ENCODE results near the gene DAGLB. TPM values are rescaled to one million over a fixed set of nuclear protein-coding genes. Genes with fewer than 3 reads are reported as not detected.

Gene DAGLB
- total RNA-seq, 1 experiment from 2014 or later: 15.0 TPM

DNA sequence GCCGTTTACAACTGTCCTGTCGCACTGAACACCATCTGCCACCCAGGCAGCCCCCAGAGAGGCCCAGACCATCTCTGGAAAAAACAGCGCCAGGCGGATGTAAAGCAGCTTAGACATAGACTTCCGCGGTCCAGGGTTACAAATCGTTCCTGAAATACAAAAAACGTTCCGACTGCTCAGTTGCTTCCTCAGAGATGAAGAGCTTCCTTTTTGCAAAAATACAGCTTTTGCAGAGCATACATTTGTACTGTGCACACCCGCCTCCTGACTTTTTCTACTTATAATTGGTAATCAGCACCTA is 11.4 kb downstream of the DAGLB start:
- in situ Hi-C loops (cut with HindIII; ENCODE audit: low pct_unique_long_range_greater_than_20kb, low sequenced_read_pairs): no loop called here
- no peak for DNase-seq (ENCODE audit: low read depth)

GRCh38 chr7:6435486-6436384 is 12.0 kb downstream of the DAGLB start:
- in situ Hi-C loops (cut with HindIII; ENCODE audit: low pct_unique_long_range_greater_than_20kb, low sequenced_read_pairs): no loop called here
- peak; percentile 83 for DNase-seq (ENCODE audit: low read depth)

- in situ Hi-C loops (cut with HindIII; ENCODE audit: low pct_unique_long_range_greater_than_20kb, low sequenced_read_pairs): no loop called here
- DNase-seq (ENCODE audit: low read depth): no peak
Observed at GRCh38 chr7:6433784-6434615, 13.8 kb downstream of the DAGLB start.

DNA sequence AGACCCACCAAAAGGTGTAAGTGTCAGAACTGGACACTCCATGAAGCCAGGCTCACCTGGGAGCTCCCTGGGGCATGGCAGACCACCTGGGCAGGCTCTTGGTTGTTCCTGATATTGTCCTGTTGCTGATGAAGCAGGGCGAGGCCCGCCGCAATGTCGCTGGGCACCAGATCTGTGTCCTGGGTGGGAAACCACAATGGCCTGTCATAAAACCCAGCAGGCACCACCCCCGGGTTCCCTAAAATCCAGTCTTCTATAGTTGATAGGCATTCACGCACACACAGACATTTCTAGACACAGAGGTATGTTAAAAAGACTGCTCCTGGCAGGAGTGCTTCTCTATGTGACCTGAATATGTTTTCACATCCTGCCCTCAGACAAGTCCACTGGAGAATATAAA is 15.0 kb downstream of the DAGLB start:
- no peak for DNase-seq (ENCODE audit: low read depth)
- in situ Hi-C loops (cut with HindIII; ENCODE audit: low pct_unique_long_range_greater_than_20kb, low sequenced_read_pairs): no loop called here

DNA sequence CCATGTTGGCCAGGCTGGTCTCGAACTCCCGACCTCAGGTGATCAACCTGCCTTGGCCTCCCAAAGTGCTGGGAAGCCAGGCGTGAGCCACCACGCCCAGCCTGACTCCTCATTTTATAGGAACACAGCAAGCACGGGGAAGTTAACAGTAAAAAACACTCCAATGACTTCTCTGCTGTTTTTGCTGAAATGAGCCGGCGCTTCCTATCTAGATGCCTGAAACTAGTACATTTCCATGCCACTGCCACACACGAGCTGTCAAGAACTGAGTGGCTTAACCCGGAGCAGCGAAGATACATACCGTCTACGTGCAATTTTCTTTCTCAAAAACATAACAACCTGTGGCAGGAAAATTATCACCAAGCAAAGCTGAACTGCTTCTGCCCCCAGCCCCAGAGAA is 16.8 kb downstream of the DAGLB start:
- in situ Hi-C loops (cut with HindIII; ENCODE audit: low pct_unique_long_range_greater_than_20kb, low sequenced_read_pairs): no loop called here
- no peak for DNase-seq (ENCODE audit: low read depth)

GRCh38 chr7:6430271-6430940 is 17.3 kb downstream of the DAGLB start:
- DNase-seq (ENCODE audit: low read depth): peak; percentile 57
- in situ Hi-C loops (cut with HindIII; ENCODE audit: low pct_unique_long_range_greater_than_20kb, low sequenced_read_pairs): no loop called here

GRCh38 chr7:6425948-6426347 is 21.8 kb downstream of the DAGLB start:
- DNase-seq (ENCODE audit: low read depth): no peak
- in situ Hi-C loops (cut with HindIII; ENCODE audit: low pct_unique_long_range_greater_than_20kb, low sequenced_read_pairs): no loop called here

GRCh38 chr7:6423942-6424701 is 23.6 kb downstream of the DAGLB start:
- no peak for DNase-seq (ENCODE audit: low read depth)
- in situ Hi-C loops (cut with HindIII; ENCODE audit: low pct_unique_long_range_greater_than_20kb, low sequenced_read_pairs): no loop called here

DNA sequence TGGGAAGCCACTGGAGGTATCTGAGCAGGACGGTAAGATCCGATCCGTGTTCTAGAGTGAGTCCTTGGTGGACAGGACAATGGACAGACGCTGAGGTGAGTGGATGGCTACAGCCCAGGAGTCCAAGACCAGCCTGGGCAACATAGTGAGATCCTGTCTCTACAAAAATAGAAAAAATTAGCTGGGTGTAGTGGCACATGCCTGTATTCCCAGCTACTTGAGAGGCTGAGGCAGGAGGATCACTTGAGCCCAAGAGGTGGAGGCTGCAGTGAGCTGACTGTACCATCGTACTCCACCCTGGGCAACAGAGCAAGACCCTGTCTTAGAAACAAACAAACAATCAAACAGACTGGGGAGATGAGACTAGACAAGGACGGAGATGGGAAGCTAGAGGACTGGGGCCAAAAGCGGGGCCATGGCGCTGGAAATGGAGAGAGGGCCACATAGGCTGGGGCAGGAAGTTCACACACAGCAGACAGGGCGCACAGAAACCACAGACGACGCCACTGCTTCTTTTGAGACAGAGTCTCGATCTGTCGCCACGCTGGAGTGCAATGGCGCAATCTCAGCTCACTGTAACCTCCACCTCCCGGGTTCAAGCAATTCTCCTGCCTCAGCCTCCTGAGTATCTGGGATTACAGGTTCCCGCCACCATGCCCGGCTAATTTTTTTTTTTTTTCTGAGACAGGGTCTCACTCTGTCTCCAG is 24.7 kb downstream of the DAGLB start:
- DNase-seq (ENCODE audit: low read depth): no peak

GRCh38 chr7:6422095-6422494 is 25.7 kb downstream of the DAGLB start:
- no peak for DNase-seq (ENCODE audit: low read depth)
- in situ Hi-C loops (cut with HindIII; ENCODE audit: low pct_unique_long_range_greater_than_20kb, low sequenced_read_pairs): no loop called here

More for the DNA sequence above, 24.7 kb downstream of the DAGLB start:
- in situ Hi-C loops (cut with HindIII; ENCODE audit: low pct_unique_long_range_greater_than_20kb, low sequenced_read_pairs): no loop called here

DNA sequence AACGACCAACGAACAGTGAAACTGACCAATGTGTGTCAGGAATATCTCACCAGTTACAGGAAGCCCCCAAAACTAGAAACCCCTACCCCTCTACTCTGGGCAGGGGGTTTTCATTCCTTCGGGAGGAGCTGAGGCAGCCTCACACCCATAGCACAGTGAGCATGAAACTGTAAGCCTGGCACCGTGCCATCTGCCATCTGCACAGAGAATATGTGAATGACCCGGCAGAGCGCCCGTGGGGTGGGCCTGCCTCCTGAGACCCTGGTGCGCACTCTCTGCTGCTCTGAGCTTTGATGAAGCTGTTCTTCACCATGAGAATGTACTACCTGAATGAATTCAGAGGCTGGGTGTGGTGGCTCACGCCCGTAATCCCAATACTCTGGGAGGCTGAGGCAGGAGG is 27.1 kb downstream of the DAGLB start:
- no peak for DNase-seq (ENCODE audit: low read depth)
- in situ Hi-C loops (cut with HindIII; ENCODE audit: low pct_unique_long_range_greater_than_20kb, low sequenced_read_pairs): no loop called here

GRCh38 chr7:6419310-6419773 is 28.4 kb downstream of the DAGLB start:
- in situ Hi-C loops (cut with HindIII; ENCODE audit: low pct_unique_long_range_greater_than_20kb, low sequenced_read_pairs): no loop called here
- DNase-seq (ENCODE audit: low read depth): no peak

DNA sequence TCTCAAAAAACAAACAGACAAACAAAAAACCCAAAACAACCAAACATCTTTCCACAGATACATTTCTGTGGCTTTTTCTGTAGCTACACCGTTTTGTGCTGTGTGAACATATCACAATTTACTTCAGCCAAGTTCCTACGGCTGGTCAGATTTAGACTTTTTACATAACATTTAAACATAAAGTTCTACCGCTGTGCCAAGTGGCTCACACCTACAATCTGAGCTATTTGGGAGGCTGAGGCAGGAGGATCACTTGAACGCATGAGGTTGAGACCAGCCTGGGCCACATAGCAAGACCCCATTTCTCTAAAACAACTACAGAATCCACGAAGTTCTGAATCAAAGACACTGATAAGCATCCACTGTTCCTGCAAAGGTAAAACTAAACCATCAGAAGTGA is 30.3 kb downstream of the DAGLB start:
- in situ Hi-C loops (cut with HindIII; ENCODE audit: low pct_unique_long_range_greater_than_20kb, low sequenced_read_pairs): no loop called here
- no peak for DNase-seq (ENCODE audit: low read depth)

- peak; percentile 99 for DNase-seq (ENCODE audit: low read depth)
- in situ Hi-C loops (cut with HindIII; ENCODE audit: low pct_unique_long_range_greater_than_20kb, low sequenced_read_pairs): no loop called here
Observed at GRCh38 chr7:6416516-6417145, 31.1 kb downstream of the DAGLB start.

DNA sequence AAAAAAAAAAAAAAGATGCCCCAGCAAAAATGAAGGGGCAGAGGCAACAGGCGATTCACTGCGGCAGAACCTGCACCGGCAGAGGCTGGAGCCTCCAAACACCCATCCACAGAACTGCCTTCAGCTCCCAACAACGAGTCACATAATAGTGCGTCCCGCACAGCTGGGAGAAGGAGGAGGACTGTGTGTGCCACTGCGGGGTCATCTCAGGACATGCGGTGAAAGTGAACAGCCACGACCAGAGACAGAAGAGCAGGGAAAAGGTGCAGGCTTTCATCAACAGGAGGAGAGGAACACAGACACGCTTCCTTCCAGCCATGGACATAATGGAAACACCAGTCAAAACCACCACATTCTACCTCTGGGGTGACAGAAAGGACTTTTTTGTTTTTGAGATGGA is 34.1 kb downstream of the DAGLB start:
- in situ Hi-C loops (cut with HindIII; ENCODE audit: low pct_unique_long_range_greater_than_20kb, low sequenced_read_pairs): no loop called here
- no peak for DNase-seq (ENCODE audit: low read depth)

- DNase-seq (ENCODE audit: low read depth): no peak
- in situ Hi-C loops (cut with HindIII; ENCODE audit: low pct_unique_long_range_greater_than_20kb, low sequenced_read_pairs): no loop called here
Observed at GRCh38 chr7:6409944-6410693, 37.6 kb downstream of the DAGLB start.

DNA sequence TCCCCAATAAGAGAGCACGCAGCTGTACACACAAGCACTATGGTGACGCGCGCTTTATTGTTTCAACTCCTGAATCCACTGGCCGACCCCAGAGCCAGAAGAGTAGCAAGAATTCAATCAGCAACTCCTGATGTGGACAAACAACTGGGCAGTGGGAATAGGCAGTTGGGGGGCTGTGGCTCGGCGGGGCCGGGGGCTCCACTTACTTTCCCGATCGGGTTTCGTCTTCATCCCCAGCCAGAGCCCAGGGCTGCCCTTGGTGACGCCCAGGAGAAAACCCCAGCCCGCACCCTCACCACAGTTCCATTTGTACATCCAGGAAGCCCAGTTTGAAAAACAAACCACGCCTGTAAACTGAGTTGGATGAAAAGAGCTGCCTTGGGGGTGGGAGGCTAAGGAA is 38.7 kb downstream of the DAGLB start:
- no peak for DNase-seq (ENCODE audit: low read depth)
- in situ Hi-C loops (cut with HindIII; ENCODE audit: low pct_unique_long_range_greater_than_20kb, low sequenced_read_pairs): no loop called here

Data from Caki2 (cell line).